ENCODE results near the gene DNAH10. TPM values are rescaled to one million over a fixed set of nuclear protein-coding genes. Genes with fewer than 3 reads are reported as not detected.

Gene DNAH10
- polyA plus RNA-seq, 2 donors = 0.01 TPM; not detected in 1

DNA sequence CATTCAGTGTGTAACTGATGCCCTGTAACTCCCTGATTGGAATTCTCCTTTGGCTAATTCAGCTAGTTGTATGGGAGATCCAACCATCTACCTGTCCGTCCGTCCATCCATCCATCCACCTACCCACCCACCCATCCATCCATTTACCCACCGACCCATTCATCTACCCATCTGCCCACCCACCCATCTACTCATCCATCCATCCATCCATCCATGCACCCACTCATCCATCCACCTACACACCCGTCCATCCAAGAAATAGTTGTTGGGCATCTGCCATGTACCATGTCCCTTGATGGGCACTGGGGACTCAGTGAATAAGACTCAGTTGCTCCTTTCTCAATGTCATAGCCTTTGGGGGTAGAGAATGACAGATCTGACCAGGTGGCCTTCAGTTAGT is 162.4 kb downstream of the DNAH10 start:
- WGBS, 2 donors = 90 to 93% methylated on average over 4 of the region's 4 CpGs
- Histone ChIP-seq H3K4me1 (ENCODE audit: control insufficient read depth in 2 of 2, insufficient read depth in 2 of 2, low read length in 1 of 2) (peaks cover 0 to 3% of the 10 kb centered on the region in 2 donors), H3K36me3 (ENCODE audit: control insufficient read depth in 2 of 2, insufficient read depth in 2 of 2, low read length in 1 of 2) (no peaks in the 10 kb centered on the region), H3K27ac (ENCODE audit: low read depth in 2 of 2, low read length in 1 of 2) (no peak overlapping the region), H3K9me3 (ENCODE audit: control insufficient read depth in 2 of 2, insufficient read depth in 1 of 2, low read depth in 1 of 2, low read length in 1 of 2) (peaks cover 0 to 2% of the 10 kb centered on the region in 2 donors), H3K27me3 (ENCODE audit: control insufficient read depth in 1 of 2, insufficient read depth in 2 of 2, low read length in 2 of 2) (no peaks in the 10 kb centered on the region), H3K4me3 (ENCODE audit: low read depth in 1 of 2, low read length in 2 of 2) (no peak overlapping the region)

- 75 to 79% methylated on average over 15 of the region's 15 CpGs for WGBS, 2 donors
- peaks cover 0 to 4% of the 10 kb centered on the region in 2 donors for H3K9me3 ChIP-seq (ENCODE audit: control insufficient read depth in 2 of 2, insufficient read depth in 1 of 2, low read depth in 1 of 2, low read length in 1 of 2)
- no peak overlapping the region for H3K27ac ChIP-seq (ENCODE audit: low read depth in 2 of 2, low read length in 1 of 2)
- no peaks in the 10 kb centered on the region for H3K36me3 ChIP-seq (ENCODE audit: control insufficient read depth in 2 of 2, insufficient read depth in 2 of 2, low read length in 1 of 2)
- H3K4me1 ChIP-seq (ENCODE audit: control insufficient read depth in 2 of 2, insufficient read depth in 2 of 2, low read length in 1 of 2) = peaks cover 0 to 3% of the 10 kb centered on the region in 2 donors
- no peaks in the 10 kb centered on the region for H3K27me3 ChIP-seq (ENCODE audit: control insufficient read depth in 1 of 2, insufficient read depth in 2 of 2, low read length in 2 of 2)
- H3K4me3 ChIP-seq (ENCODE audit: low read depth in 1 of 2, low read length in 2 of 2) = no peak overlapping the region
These were observed 166.3 kb downstream of the DNAH10 start for GRCh38 chr12:123928274-123928865.

GRCh38 chr12:123928897-123929296 is 166.8 kb downstream of the DNAH10 start:
- Histone ChIP-seq H3K27ac (ENCODE audit: low read depth in 2 of 2, low read length in 1 of 2) (no peak overlapping the region), H3K27me3 (ENCODE audit: control insufficient read depth in 1 of 2, insufficient read depth in 2 of 2, low read length in 2 of 2) (no peaks in the 10 kb centered on the region), H3K4me3 (ENCODE audit: low read depth in 1 of 2, low read length in 2 of 2) (no peak overlapping the region), H3K36me3 (ENCODE audit: control insufficient read depth in 2 of 2, insufficient read depth in 2 of 2, low read length in 1 of 2) (no peaks in the 10 kb centered on the region), H3K9me3 (ENCODE audit: control insufficient read depth in 2 of 2, insufficient read depth in 1 of 2, low read depth in 1 of 2, low read length in 1 of 2) (peaks cover 0 to 4% of the 10 kb centered on the region in 2 donors), H3K4me1 (ENCODE audit: control insufficient read depth in 2 of 2, insufficient read depth in 2 of 2, low read length in 1 of 2) (peaks cover 0 to 3% of the 10 kb centered on the region in 2 donors)
- WGBS, 2 donors = 75 to 80% methylated on average over 7 of the region's 7 CpGs

DNA sequence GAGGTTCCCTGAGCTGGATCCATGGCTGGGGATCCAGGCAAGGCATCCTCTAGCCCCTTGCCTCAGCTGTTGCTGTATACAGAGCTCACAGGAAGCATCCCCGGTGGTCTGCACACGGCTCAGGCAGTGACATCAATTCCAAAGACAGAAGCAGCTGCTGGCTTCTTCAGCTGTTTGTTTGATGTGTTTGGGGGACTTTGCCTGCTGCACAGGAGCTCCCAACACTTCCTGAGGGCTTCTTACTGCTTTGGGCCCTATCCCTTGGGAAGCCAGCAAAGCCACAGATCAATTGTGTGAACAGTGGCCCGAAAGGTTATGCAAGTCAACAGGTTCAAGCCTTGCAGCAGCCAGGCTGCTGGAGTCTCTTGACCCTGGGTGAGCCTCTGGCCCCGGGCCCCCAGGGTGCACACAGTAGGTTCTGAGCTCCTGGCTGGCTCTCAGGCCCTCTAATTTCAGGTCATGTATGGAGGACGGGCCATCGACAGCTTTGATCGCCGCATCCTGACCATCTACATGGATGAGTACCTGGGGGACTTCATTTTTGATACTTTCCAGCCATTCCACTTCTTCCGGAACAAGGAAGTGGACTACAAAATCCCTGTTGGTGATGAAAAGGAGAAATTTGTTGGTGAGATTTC is 168.0 kb downstream of the DNAH10 start:
- WGBS, 2 donors = 88% methylated on average over 9 of the region's 9 CpGs
- Histone ChIP-seq H3K36me3 (ENCODE audit: control insufficient read depth in 2 of 2, insufficient read depth in 2 of 2, low read length in 1 of 2) (no peaks in the 10 kb centered on the region), H3K27me3 (ENCODE audit: control insufficient read depth in 1 of 2, insufficient read depth in 2 of 2, low read length in 2 of 2) (no peaks in the 10 kb centered on the region), H3K4me3 (ENCODE audit: low read depth in 1 of 2, low read length in 2 of 2) (no peak overlapping the region), H3K4me1 (ENCODE audit: control insufficient read depth in 2 of 2, insufficient read depth in 2 of 2, low read length in 1 of 2) (peaks cover 0 to 3% of the 10 kb centered on the region in 2 donors), H3K9me3 (ENCODE audit: control insufficient read depth in 2 of 2, insufficient read depth in 1 of 2, low read depth in 1 of 2, low read length in 1 of 2) (peaks cover 0 to 4% of the 10 kb centered on the region in 2 donors), H3K27ac (ENCODE audit: low read depth in 2 of 2, low read length in 1 of 2) (no peak overlapping the region)

GRCh38 chr12:123931686-123932321 is 169.7 kb downstream of the DNAH10 start:
- H3K27me3 ChIP-seq (ENCODE audit: control insufficient read depth in 1 of 2, insufficient read depth in 2 of 2, low read length in 2 of 2) = no peaks in the 10 kb centered on the region
- peaks cover 0 to 4% of the 10 kb centered on the region in 2 donors for H3K9me3 ChIP-seq (ENCODE audit: control insufficient read depth in 2 of 2, insufficient read depth in 1 of 2, low read depth in 1 of 2, low read length in 1 of 2)
- H3K27ac ChIP-seq (ENCODE audit: low read depth in 2 of 2, low read length in 1 of 2) = no peak overlapping the region
- 78 to 81% methylated on average over 14 of the region's 14 CpGs for WGBS, 2 donors
- no peak overlapping the region for H3K4me3 ChIP-seq (ENCODE audit: low read depth in 1 of 2, low read length in 2 of 2)
- peaks cover 0 to 8% of the 10 kb centered on the region in 2 donors for H3K36me3 ChIP-seq (ENCODE audit: control insufficient read depth in 2 of 2, insufficient read depth in 2 of 2, low read length in 1 of 2)
- H3K4me1 ChIP-seq (ENCODE audit: control insufficient read depth in 2 of 2, insufficient read depth in 2 of 2, low read length in 1 of 2) = peaks cover 0 to 3% of the 10 kb centered on the region in 2 donors

- WGBS, 2 donors = 91 to 94% methylated on average over 14 of the region's 14 CpGs
- Histone ChIP-seq H3K9me3 (ENCODE audit: control insufficient read depth in 2 of 2, insufficient read depth in 1 of 2, low read depth in 1 of 2, low read length in 1 of 2) (peaks cover 0 to 4% of the 10 kb centered on the region in 2 donors), H3K27me3 (ENCODE audit: control insufficient read depth in 1 of 2, insufficient read depth in 2 of 2, low read length in 2 of 2) (no peaks in the 10 kb centered on the region), H3K36me3 (ENCODE audit: control insufficient read depth in 2 of 2, insufficient read depth in 2 of 2, low read length in 1 of 2) (peaks cover 0 to 14% of the 10 kb centered on the region in 2 donors), H3K4me3 (ENCODE audit: low read depth in 1 of 2, low read length in 2 of 2) (no peak overlapping the region), H3K4me1 (ENCODE audit: control insufficient read depth in 2 of 2, insufficient read depth in 2 of 2, low read length in 1 of 2) (peaks cover 1 to 2% of the 10 kb centered on the region in 2 donors), H3K27ac (ENCODE audit: low read depth in 2 of 2, low read length in 1 of 2) (no peak overlapping the region)
These were observed 171.1 kb downstream of the DNAH10 start for GRCh38 chr12:123933214-123933613.

DNA sequence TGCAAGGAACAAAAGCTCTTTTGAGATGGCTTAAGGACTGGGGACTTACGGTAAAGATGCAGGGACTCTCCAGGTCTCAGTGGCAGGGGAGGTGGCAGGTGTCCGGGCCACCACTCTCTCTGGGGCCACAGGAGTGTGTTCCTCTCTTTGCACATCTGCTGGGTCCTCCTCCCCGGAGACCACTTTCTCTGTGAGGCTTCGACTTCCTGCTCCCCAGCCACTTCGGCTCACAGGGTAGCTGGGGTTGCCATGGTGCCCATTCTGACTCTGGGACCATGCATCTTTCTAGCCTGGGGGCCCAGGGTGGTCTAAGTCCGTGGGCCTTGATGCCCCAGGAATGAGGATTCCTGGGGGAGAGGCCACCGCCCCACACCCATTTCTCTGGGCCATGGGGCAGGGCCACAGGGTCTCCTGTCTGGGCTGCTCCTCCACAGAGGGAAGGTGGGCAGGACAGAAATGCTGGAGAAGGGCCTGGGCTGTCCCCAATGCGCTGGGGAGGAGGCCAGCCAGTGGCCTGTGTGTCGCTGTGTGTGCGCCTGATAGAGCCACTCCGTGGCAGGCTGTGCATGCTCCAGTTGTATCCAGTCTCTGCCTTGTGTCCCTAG is 172.0 kb downstream of the DNAH10 start:
- 85 to 88% methylated on average over 11 of the region's 11 CpGs for WGBS, 2 donors
- Histone ChIP-seq H3K27ac (ENCODE audit: low read depth in 2 of 2, low read length in 1 of 2) (no peak overlapping the region), H3K4me1 (ENCODE audit: control insufficient read depth in 2 of 2, insufficient read depth in 2 of 2, low read length in 1 of 2) (peaks cover 0 to 2% of the 10 kb centered on the region in 2 donors), H3K27me3 (ENCODE audit: control insufficient read depth in 1 of 2, insufficient read depth in 2 of 2, low read length in 2 of 2) (no peaks in the 10 kb centered on the region), H3K9me3 (ENCODE audit: control insufficient read depth in 2 of 2, insufficient read depth in 1 of 2, low read depth in 1 of 2, low read length in 1 of 2) (peaks cover 0 to 2% of the 10 kb centered on the region in 2 donors), H3K4me3 (ENCODE audit: low read depth in 1 of 2, low read length in 2 of 2) (no peak overlapping the region), H3K36me3 (ENCODE audit: control insufficient read depth in 2 of 2, insufficient read depth in 2 of 2, low read length in 1 of 2) (peaks cover 0 to 14% of the 10 kb centered on the region in 2 donors)

DNA sequence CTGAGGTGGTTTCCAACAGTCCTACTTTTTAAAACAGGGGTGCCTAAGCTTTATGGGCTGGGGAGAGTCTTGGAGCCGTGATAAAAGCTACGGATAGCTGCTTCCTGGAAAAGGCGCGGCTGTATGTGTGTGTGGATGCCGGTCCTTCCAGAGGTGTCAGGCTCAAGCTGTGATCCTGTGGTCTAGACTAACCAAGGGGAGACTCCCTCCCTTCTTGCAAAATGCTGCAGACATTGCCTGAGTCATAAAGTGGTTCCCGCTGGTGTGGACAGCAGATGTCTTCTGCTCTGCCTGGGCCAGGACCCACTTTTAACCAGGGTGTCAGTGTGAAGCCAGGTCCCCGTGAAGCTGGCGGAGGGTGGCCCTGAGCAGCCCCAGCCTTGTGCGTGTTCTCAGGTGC is 172.7 kb downstream of the DNAH10 start:
- peaks cover 0 to 14% of the 10 kb centered on the region in 2 donors for H3K36me3 ChIP-seq (ENCODE audit: control insufficient read depth in 2 of 2, insufficient read depth in 2 of 2, low read length in 1 of 2)
- no peak overlapping the region for H3K27ac ChIP-seq (ENCODE audit: low read depth in 2 of 2, low read length in 1 of 2)
- WGBS, 2 donors = 68 to 81% methylated on average over 9 of the region's 9 CpGs
- H3K4me1 ChIP-seq (ENCODE audit: control insufficient read depth in 2 of 2, insufficient read depth in 2 of 2, low read length in 1 of 2) = peaks cover 0 to 2% of the 10 kb centered on the region in 2 donors
- H3K4me3 ChIP-seq (ENCODE audit: low read depth in 1 of 2, low read length in 2 of 2) = no peak overlapping the region
- peaks cover 0 to 2% of the 10 kb centered on the region in 2 donors for H3K9me3 ChIP-seq (ENCODE audit: control insufficient read depth in 2 of 2, insufficient read depth in 1 of 2, low read depth in 1 of 2, low read length in 1 of 2)
- H3K27me3 ChIP-seq (ENCODE audit: control insufficient read depth in 1 of 2, insufficient read depth in 2 of 2, low read length in 2 of 2) = no peaks in the 10 kb centered on the region

DNA sequence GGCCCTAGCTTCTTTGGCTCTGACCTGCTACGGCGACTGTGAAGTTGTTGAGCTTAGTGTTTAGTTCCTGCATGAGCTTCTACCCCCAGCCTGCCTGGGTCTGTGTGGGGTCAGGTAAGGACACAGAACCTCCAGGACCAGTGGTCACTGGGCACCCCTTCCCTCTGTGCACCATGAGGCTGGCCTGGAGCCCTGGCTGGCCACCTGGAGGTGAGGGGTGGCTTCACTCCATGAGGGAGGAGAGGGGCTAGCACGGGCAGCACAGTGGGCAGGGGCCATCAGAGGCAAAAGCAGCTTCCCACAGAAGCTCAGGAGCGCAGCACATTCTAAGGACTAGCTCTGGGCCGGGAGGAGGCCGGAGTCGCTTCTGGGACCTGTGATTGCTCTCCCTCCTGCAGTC is 173.9 kb downstream of the DNAH10 start:
- peaks cover 0 to 2% of the 10 kb centered on the region in 2 donors for H3K4me1 ChIP-seq (ENCODE audit: control insufficient read depth in 2 of 2, insufficient read depth in 2 of 2, low read length in 1 of 2)
- H3K36me3 ChIP-seq (ENCODE audit: control insufficient read depth in 2 of 2, insufficient read depth in 2 of 2, low read length in 1 of 2) = peaks cover 0 to 19% of the 10 kb centered on the region in 2 donors
- H3K27me3 ChIP-seq (ENCODE audit: control insufficient read depth in 1 of 2, insufficient read depth in 2 of 2, low read length in 2 of 2) = no peaks in the 10 kb centered on the region
- no peak overlapping the region for H3K27ac ChIP-seq (ENCODE audit: low read depth in 2 of 2, low read length in 1 of 2)
- 91 to 92% methylated on average over 7 of the region's 7 CpGs for WGBS, 2 donors
- peaks cover 0 to 2% of the 10 kb centered on the region in 2 donors for H3K9me3 ChIP-seq (ENCODE audit: control insufficient read depth in 2 of 2, insufficient read depth in 1 of 2, low read depth in 1 of 2, low read length in 1 of 2)
- H3K4me3 ChIP-seq (ENCODE audit: low read depth in 1 of 2, low read length in 2 of 2) = no peak overlapping the region

Data from esophagus (tissue), 2 donors.